Hematopoietic multipotent progenitor cell treated with erythropoietin and hydrocortisone succinate and interleukin-3 and kit ligand, for 6 days (in vitro differentiated cells): ENCODE measurements around the gene F11R.
"Not testable (repeated sequence)": the region's sequence is repeated elsewhere in the genome, so short reads cannot be mapped to it uniquely, and the experiment has no call there.

Source experiments
- DNase-seq: peaks from one replicate; pipeline ENCODE4 v3.0.0-alpha.2; 2015

The F11R gene

DNA sequence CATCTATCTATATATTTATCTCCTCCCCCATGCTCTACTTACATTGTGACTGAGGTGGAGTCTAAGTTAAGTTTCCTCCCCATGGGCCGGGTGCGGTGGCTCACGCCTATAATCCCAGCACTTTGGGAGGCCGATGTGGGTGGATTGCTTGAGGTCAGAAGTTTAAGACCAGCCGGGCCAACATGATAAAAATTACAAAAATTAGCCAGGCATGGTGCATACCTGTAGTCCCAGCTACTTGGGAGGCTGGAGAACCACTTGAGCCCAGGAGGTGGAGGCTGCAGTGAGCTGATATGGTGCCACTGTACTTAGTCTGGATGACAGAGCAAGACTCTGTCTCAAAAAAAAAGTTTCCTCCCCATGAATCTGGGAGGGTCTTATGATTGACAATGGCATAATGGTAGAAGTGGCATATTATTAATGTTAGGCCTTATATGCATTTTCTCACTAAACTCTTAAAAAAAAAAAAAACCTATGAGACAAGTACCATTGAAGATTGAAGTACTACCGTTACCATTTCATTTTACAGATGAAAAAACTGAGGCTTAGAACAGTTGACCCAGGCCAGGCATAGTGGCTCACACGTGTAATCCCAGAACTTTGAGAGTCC is 11.2 kb downstream of the F11R start:
- DNase-seq = peak; percentile 90

DNA sequence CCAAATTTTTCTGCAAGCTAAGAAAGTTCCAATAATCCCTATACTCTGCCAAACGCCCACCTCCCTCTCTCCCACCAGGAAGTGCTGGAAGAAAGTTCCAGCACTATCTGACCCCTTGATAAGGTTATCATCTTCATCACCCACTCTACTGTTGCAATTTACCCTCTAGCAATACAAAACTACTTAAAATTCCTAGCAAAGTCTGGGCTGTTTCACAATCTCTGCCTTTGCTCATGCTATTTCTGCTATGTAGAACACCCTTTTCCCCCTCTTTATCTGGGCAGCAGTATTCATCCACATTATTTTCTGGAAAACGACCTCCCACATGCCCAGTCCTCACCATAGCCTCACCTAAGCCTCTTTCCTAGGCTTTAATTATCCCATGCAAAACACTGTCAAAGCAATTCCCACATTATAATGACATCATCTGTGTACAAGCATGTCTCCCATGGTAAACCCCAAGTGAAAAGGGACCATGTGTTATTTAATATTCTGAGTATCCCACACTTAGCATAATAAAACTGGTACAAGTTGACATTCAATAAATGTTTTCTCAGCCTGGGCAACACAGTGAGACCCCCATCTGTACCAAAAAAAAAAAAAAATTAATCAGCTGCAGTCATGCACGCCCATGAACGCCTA is 12.0 kb downstream of the F11R start:
- no peak for DNase-seq

DNA sequence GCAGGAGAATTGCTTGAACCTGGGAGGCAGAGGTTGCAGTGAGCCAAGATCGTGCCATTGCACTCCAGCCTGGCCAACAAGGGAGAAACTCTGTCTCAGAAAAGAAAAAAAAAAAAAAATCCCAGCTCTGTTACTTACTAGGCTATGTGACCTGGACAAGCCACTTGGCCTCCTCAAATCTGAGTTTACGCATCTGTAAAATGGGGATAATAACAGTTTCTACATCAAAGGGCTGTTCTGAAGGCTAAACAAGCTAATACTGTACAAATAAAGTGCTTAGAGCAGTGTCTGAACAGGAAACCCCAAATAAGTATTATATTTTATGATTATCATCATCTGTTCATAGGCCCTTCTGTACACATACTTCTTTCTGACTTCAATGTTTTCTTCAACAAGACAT is 13.6 kb downstream of the F11R start:
- no peak for DNase-seq

DNA sequence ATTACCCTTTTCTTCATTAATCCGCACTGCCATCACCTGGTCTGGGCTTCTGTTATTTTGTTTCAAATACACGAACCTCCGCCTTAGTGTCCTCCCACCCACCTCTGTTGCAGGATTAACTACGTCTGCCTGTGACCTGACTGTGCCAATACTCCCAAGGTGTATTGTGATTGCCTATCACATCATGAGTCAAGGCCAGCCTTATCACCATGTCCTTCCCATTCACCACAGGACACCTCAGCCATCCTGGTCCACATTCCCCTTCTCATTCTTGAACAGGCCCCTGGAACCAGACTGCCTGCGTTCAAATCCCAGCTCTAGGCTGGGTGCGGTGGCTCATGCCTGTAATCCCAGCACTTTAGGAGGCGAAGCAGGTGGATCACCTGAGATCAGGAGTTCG is 14.4 kb downstream of the F11R start:
- no peak for DNase-seq

DNA sequence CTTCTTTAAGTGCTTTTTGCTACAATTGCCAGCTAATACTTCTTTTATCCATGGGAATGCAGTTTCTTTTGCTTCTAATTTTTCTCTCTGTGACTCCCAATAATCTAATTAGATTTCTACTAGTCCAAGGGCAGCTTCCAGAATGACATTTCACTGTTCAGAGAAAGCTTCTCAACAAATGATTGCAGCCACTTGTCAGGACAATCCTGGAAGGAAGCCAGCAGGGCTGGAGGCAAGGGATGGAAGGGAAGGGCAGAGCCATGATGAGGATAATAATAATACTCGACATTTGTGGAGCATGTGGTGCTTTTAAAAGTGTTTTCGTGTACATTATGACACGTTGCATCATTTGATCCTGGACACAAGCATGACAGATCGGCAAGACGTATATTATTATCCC is 19.4 kb downstream of the F11R start:
- no peak for DNase-seq

DNA sequence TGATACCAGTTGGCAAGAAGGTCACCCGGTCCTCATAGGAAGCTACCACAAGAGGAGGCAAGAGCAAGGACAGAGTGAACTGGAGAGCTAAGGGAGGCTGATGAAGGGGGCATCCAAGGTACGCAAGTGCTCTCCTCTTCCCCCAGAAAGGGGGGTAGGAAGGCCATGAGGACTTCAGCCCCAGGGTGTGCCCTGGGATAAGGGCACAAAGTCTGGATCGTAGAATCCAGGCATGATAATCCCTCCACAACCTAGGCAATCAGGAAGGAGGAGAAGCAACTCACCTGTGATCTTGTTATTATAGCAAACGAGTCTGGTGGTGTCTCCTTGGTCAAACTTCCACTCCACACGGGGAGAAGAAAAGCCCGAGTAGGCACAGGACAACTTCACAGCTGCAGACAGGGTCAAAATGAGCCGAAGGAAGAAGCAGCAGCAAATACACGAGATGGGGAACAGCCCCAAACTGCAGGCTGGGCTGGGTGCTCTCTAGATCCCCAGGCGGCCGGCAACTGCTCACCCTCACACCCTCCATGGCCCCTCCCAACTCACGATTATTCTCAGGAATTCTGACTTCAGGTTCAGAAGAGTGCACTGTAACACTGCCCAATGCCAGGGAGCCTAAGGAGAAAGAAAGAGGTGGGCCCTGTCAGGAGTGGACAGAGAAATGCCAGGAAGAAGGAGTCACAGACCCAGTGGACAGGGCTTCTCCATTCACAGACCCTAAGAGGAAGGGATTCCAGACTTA is 20.0 kb downstream of the F11R start:
- DNase-seq = no peak

DNA sequence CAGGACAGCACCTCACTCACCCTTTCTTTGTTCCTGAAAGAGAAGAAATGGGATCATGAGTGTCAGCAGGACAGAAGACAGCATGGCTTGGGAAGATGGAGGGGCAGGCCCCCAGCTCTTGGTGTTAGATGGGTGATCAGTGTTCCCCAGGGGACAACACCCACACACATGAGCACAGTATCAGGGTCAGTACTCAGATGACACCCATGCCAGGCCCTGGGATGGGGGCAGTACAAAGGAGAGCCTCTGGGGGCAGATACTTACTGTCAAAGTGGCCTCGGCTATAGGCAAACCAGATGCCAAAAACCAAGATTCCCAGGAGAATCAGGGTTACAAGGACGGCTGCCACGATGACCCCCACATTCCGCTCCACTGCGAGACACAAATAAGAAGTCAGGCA is 21.6 kb downstream of the F11R start:
- no peak for DNase-seq

DNA sequence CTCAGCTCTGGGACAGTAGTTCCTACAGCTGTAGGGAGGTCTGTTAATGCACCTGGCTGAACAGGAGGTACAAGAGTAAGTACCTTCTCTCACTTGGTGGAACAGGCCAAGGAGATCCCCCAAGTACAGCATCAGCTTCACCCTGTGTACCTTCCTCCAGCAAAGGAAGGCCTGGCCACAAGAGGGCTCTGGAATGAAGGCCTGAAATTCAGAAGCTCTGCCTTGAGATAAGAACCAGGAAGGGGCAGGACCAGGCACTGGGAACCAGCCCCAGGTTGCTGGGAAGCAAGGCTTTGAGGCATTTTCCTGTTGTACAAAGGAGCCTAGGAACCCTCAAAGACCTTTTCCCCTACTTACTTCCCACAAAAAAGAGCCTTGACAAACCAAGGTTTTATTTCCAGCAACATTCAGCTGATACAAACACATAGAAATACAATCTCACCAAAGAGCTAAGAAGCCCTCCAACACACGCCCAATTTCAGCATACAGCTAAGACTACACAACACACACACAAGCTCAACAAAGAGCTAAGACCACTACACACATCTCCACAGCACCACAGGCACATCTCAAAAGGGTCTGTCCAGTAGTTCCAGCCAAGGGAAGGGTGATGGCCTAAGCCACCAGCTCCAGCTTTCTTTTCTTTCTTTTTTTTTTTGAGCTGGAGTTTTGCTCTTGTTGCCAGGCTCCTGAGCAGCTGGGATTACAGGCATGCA is 23.5 kb downstream of the F11R start:
- DNase-seq = peak; percentile 86

DNA sequence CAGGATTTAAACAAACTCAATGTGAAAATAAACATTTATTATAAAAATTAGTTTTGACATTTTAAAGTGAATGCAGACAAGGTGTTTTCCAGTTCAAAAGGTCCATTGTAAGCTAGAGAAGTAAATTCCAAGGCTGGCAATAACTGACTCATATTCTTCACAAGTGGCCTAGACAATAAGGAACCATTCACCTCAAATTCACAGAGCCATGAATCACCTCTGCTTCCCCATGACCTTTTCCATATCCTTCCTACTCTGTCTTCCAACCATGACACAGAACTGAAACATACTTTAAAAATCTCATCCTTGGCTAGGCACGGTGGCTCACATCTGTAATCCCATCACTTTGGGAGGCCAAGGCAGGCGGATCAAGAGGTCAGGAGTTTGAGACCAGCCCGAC is 24.8 kb downstream of the F11R start:
- no peak for DNase-seq

DNA sequence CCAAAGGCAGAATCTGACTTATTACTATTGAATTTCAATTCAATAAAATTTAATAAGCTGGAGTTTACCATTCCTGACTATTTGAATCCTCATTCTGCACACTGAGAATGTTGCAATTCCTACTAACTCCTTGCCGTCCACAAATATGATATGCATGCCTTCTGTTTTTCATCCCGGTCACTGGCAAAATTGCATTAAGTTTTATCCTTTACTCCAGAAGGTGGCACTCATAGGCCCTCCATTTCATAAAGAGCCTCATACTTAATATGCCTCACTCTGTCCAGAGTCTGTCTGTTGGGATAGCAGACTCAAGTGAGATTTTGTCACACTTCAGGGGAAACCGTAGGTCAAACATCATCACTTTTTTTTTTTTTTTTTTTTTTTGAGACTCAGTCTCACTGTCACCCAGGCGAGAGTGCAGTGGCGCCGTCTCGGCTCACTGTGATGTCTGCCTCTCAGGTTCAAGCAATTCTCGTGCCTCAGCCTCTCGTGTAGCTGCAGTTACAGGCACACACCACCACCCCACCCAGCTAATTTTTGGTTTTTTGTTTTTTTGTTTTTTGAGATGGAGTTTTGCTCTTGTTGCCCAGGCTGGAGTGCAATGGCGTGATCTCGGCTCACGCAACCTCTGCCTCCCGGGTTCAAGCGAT is 27.3 kb downstream of the F11R start:
- DNase-seq = peak; percentile 75

DNA sequence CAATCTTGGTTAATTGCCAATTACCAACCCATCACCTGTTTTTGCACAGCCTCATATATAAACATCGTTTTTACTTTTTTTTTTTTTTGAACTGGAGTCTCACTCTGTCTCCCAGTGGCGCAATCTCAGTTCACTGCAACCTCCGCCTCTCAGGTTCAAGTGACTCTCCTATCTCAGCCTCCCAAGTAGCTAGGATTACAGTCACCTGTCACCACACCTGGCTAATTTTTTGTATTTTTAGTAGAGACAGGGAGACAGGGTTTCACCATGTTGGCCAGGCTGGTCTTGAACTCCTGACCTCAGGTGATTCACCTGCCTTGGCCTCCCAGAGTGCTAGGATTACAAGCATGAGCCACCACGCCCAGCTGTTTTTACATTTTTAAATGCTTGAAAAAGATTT is 28.9 kb downstream of the F11R start:
- not testable (repeated sequence) for DNase-seq

DNA sequence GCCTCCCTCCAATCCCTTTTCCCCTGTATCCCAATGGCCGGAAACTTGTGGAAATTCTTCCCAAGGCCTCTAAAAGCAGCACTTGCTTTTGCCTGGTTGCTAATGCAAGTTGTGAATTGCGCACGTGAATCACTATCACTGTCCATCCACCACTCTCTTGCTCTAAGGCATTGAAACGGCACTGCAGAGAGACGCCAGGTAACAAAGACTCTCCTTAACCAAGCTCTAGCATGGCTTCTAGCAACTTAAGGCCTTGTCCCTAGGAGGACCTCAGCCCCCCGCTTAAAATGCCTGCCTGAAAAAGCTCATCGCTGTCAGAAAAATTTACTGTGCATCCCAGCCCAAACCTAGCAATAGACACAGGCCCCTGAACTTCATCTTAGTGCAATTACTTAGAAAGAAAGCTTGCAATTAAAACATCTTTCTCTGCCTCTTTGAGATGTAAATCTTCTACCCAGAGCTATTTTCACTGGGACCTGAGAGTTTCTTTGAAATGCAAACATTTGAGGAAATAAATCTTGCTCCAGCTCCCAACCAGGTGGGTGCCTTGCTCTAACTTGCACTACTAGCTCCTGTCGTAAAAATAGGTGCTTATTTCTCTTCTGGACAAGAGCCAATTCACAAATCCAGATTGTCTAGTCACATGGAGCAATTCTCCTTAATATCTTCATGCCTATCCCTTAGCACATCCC is 33.4 kb downstream of the F11R start:
- DNase-seq = no peak

DNA sequence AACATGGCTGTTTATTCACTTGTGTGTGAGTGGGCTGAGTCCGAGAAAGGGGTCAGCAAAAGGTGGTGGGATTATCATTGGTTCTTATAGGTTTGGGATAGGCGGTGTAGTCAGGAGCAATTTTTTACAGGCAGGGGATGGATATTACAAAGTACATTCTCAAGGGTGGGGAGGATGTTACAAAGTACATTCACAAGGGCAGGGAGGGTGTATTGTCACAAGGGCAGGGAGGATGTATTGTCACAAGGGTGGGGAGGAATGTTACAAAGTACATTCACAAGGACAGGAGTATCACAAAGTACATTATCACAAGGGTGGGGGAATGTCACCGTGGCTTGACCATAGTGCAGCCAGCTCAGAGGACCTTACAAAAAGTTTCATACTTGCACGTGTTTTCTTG is 35.2 kb downstream of the F11R start:
- no peak for DNase-seq

DNA sequence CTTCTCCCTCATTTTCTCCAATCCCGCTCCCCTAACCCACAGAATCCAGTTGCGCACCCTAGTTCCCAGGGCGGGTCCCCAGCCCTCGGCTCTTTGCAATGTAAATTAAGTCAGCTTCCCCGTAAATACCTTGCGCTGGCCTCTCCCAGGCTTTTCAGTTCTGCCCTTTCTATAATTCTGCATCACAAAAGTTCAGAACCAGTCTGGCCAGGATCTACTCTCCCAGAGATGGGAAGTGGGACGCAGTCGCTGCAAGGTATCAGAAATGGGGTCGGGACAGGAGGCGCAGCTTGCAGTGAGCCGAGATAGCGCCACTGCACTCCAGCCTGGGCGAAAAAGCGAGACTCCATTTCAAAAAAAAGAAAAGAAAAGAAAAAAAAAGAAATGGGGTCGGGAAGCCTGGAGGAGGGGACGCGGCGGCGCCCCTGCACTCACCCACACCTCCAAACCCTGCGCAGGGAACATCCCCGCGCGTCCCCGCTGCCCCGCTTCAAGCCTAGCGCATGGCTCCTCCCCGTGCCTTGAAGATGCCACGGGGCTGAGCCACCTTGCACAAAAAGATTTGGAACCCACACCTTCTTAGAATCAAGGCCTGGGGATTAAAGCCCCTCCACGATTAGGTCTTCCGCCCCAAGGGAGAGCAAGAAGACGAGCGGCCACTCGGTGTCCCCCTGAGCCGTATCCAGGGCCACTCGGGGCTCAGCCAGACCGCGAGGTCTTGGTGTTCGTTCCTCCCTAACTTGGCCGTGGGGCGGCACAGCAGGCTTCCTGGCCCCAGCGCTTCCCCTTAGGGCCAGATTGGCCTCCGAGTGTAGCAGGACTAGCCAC is 39.2 kb downstream of the F11R start:
- DNase-seq = peak; percentile 51

DNA sequence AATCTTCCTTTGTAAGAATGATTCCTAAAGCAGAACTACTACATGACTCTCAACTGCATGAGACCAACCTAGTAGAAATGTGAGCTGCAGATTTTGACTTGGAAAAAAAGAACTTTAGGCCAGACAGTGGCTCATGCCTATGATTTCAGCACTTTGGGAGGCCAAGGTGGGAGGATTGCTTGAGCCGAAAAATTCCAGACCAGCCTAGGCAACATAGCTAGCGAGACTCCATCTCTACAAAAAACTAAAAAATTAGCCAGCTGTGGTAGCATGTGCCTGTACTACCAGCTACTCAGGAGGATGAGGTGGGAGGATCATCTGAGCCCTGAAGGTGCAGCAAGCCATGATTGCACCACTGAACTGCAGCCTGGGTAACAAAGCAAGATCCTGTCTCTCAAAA is 41.7 kb downstream of the F11R start:
- DNase-seq = no peak

DNA sequence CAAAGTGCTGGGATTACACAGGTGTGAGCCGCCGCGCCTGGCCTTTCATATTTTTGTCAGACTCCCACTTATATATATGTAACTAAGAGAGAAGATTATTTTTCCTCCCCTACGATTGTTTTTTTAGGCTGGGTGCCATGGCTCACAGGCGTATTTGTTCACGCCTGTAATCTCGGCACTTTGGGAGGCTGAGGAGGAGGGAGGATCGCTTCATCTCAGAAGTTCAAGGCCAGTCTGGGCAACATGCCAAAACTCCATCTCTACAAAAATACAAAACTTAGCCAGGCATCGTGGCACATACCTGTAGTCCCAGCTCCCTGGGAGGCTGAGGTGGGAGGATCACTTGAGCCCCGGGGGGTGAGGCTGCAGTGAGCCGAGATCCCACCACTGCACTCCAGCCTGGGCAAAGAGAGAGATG is 42.4 kb downstream of the F11R start:
- DNase-seq = no peak

DNA sequence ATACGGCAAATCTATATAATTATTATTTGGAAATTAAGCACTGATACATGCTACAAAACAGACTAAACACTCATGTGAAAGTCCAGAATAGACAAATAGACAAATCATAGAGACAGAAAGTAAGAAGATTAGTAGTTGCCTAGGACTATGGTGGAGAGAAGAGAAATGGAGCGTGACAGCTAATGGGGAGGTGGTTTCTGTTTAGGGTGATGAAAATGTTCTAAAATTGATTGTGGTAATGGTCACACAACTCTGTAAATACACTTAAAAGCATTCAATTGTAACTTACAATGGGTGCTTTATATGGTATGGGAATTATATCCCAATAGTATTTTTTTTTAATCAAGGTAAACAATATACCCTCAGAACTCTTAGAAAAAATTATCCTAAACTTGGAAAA is 45.9 kb downstream of the F11R start:
- DNase-seq = no peak

DNA sequence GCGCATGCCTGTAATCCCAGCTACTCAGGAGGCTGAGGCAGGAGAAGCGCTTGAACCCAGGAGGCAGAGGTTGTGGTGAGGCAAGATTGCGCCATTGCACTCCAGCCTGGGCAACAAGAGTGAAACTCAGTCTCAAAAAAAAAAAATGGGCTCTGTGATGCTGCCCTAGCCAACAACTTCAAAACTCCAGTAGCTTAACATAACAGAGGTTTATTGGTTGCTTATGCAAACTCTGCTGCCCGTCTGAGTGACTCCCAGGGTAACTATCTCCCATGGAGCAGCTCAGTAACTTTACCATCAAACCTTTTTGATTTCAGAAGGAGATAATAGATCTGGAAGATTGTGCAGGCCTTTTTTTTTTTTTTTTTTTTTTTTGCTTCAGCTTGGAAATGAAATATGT is 47.5 kb downstream of the F11R start:
- no peak for DNase-seq

DNA sequence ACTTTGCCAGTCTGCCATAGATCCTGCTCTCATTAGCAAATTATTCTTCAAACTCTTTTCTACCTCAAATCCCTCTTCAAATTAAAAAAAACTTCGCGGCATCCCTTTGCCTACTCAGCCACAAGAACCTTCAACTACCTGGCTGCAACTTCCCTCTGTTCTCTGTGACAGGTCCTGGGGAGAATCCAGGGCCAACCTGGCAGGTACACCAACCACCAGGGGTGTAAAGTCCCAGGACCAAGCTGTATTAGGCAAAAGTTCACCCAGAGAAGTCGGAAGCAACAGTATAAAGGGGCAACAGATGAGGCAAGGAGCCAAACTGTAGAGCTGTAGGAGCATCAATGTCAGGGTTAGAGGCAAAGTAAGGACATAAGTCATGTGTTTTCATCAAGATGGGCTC is 48.0 kb downstream of the F11R start:
- no peak for DNase-seq

DNA sequence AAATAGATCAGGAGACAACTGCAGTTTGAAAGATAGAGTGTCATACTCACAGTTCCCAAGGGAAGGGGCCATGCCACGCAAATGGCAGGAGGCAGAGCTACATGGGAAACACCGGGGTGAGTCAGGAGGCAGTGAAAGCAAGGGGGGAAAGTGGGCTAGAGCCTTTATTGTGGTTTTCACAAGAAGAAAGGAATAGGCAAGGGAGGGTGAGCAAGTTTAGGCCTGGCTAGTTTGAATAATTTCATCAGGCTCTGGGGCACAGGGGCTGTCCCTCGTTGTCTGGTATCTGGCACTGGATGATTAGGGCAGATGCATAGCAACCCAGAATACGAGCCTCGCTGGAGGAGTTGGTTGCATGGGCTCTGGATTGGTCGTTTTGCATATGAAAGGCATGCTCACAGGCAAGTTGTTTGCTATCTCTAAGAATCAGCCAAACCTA is 49.3 kb downstream of the F11R start:
- peak; percentile 32 for DNase-seq

DNA sequence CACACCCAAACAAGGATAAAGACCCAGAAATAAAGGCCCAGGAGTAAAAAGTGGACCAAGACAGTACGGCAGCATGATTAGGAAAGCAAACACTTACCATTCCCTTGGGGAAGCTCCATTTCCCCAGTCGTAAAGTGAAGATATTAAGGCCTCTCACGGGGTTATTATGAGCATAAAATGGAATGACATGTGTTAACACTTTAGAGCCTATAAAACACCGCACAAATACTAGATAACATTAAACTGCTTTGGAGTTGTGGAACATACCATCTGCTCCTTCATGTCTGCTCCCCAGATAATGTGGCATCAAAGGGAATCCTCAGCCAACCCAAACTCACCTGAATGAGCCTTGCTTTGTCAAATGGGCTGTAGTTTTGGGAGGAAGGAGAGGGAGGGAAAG is 57.4 kb downstream of the F11R start:
- no peak for DNase-seq

DNA sequence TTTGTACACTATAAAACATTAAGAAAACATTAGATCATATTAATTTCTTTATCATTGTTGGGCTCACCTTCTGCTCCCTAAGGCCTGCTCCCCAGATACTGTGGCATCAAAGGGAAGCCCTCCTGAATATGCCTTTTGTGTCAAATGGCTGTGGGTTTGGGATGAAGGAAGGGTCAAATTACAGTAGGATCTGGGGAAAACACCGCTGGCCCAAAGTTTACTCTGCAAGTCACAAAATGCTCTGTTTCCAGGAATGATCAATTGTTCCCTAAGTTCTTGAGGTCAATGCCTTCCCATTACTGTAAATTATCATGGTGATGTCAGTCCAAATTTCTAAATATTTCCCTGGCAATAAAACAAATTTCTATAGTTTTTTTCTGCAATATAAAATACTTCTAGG is 59.5 kb downstream of the F11R start:
- no peak for DNase-seq
